ENCODE data around the gene ELMO1.
A peak's percentile ranks its signal among the peaks of the same experiment; 100 is the strongest.

Gene ELMO1

GRCh38 chr7:37448636-37449361 lies at the start of gene ELMO1:
ELMO1 (minus strand) TSS chr7:37448864; CDS start chr7:37342690, 106,174 bp downstream.
- no peaks in the 10 kb centered on the region for H3K9me3 Mint-ChIP-seq
- no peaks in the 10 kb centered on the region for H3K27me3 Mint-ChIP-seq
- peak within 1 kb of the TSS; percentile 96 for H3K27ac Mint-ChIP-seq
- intact Hi-C loops (cut with micrococcal nuclease) = loop anchor here (1.0 to 5.0 kb wide), 4 partner anchors 23 to 111 kb away; no protein-coding TSS in a partner anchor
- H3K36me3 Mint-ChIP-seq (ENCODE audit: low read depth) = peaks cover 47% of the 10 kb centered on the region
- H3K4me1 Mint-ChIP-seq (ENCODE audit: low read depth) = peaks cover 38% of the 10 kb centered on the region
- H3K4me3 Mint-ChIP-seq = peak within 1 kb of the TSS; percentile 83

GRCh38 chr7:37497576-37497975 lies 48.9 kb upstream of the ELMO1 start:
- intact Hi-C loops (cut with micrococcal nuclease) = loop anchor here (5.0 kb wide), 1 partner anchor 260 kb away; no protein-coding TSS in a partner anchor
- no peak overlapping the region for H3K4me3 Mint-ChIP-seq
- H3K27me3 Mint-ChIP-seq = no peaks in the 10 kb centered on the region
- H3K36me3 Mint-ChIP-seq (ENCODE audit: low read depth) = no peaks in the 10 kb centered on the region
- H3K9me3 Mint-ChIP-seq = no peaks in the 10 kb centered on the region
- H3K4me1 Mint-ChIP-seq (ENCODE audit: low read depth) = peaks cover 5% of the 10 kb centered on the region
- no peak overlapping the region for H3K27ac Mint-ChIP-seq

- Mint-ChIP-seq H3K36me3 (ENCODE audit: low read depth) (no peaks in the 10 kb centered on the region), H3K4me3 (no peak overlapping the region), H3K27me3 (no peaks in the 10 kb centered on the region), H3K27ac (no peak overlapping the region), H3K9me3 (peaks cover 7% of the 10 kb centered on the region), H3K4me1 (ENCODE audit: low read depth) (peaks cover 5% of the 10 kb centered on the region)
- intact Hi-C loops (cut with micrococcal nuclease) = loop anchor here (5.0 kb wide), 1 partner anchor 258 kb away; no protein-coding TSS in a partner anchor
Measured at GRCh38 chr7:37495574-37496184, 47.0 kb upstream of the ELMO1 start.

- H3K9me3 Mint-ChIP-seq = peaks cover 7% of the 10 kb centered on the region
- H3K4me3 Mint-ChIP-seq = no peak overlapping the region
- H3K4me1 Mint-ChIP-seq (ENCODE audit: low read depth) = peaks cover 5% of the 10 kb centered on the region
- H3K27me3 Mint-ChIP-seq = no peaks in the 10 kb centered on the region
- H3K36me3 Mint-ChIP-seq (ENCODE audit: low read depth) = no peaks in the 10 kb centered on the region
- no peak overlapping the region for H3K27ac Mint-ChIP-seq
- intact Hi-C loops (cut with micrococcal nuclease) = loop anchor here (5.0 kb wide), 1 partner anchor 258 kb away; no protein-coding TSS in a partner anchor
Measured at GRCh38 chr7:37494926-37495325, 46.3 kb upstream of the ELMO1 start.

GRCh38 chr7:37493810-37494209 lies 45.1 kb upstream of the ELMO1 start:
- no peaks in the 10 kb centered on the region for H3K27me3 Mint-ChIP-seq
- no peaks in the 10 kb centered on the region for H3K36me3 Mint-ChIP-seq (ENCODE audit: low read depth)
- intact Hi-C loops (cut with micrococcal nuclease) = no loop called here
- H3K9me3 Mint-ChIP-seq = peaks cover 7% of the 10 kb centered on the region
- H3K4me3 Mint-ChIP-seq = no peak overlapping the region
- peaks cover 5% of the 10 kb centered on the region for H3K4me1 Mint-ChIP-seq (ENCODE audit: low read depth)
- H3K27ac Mint-ChIP-seq = no peak overlapping the region

- intact Hi-C loops (cut with micrococcal nuclease) = no loop called here
- no peak overlapping the region for H3K4me3 Mint-ChIP-seq
- H3K36me3 Mint-ChIP-seq (ENCODE audit: low read depth) = no peaks in the 10 kb centered on the region
- no peak overlapping the region for H3K27ac Mint-ChIP-seq
- peaks cover 5% of the 10 kb centered on the region for H3K4me1 Mint-ChIP-seq (ENCODE audit: low read depth)
- peaks cover 10% of the 10 kb centered on the region for H3K9me3 Mint-ChIP-seq
- no peaks in the 10 kb centered on the region for H3K27me3 Mint-ChIP-seq
Measured at GRCh38 chr7:37493123-37493522, 44.5 kb upstream of the ELMO1 start.

- no peaks in the 10 kb centered on the region for H3K36me3 Mint-ChIP-seq (ENCODE audit: low read depth)
- intact Hi-C loops (cut with micrococcal nuclease) = no loop called here
- H3K27ac Mint-ChIP-seq = no peak overlapping the region
- H3K4me3 Mint-ChIP-seq = no peak overlapping the region
- H3K27me3 Mint-ChIP-seq = no peaks in the 10 kb centered on the region
- peaks cover 14% of the 10 kb centered on the region for H3K9me3 Mint-ChIP-seq
- H3K4me1 Mint-ChIP-seq (ENCODE audit: low read depth) = peaks cover 5% of the 10 kb centered on the region
Measured at GRCh38 chr7:37491919-37492694, 43.4 kb upstream of the ELMO1 start.

GRCh38 chr7:37489703-37490102 lies 41.0 kb upstream of the ELMO1 start:
- Mint-ChIP-seq H3K4me3 (no peak overlapping the region), H3K4me1 (ENCODE audit: low read depth) (no peaks in the 10 kb centered on the region), H3K36me3 (ENCODE audit: low read depth) (no peaks in the 10 kb centered on the region), H3K27me3 (no peaks in the 10 kb centered on the region), H3K9me3 (peaks cover 14% of the 10 kb centered on the region), H3K27ac (no peak overlapping the region)
- intact Hi-C loops (cut with micrococcal nuclease) = no loop called here

- intact Hi-C loops (cut with micrococcal nuclease) = no loop called here
- no peaks in the 10 kb centered on the region for H3K36me3 Mint-ChIP-seq (ENCODE audit: low read depth)
- H3K4me3 Mint-ChIP-seq = no peak overlapping the region
- H3K27me3 Mint-ChIP-seq = no peaks in the 10 kb centered on the region
- peaks cover 14% of the 10 kb centered on the region for H3K9me3 Mint-ChIP-seq
- H3K27ac Mint-ChIP-seq = no peak overlapping the region
- H3K4me1 Mint-ChIP-seq (ENCODE audit: low read depth) = no peaks in the 10 kb centered on the region
Measured at GRCh38 chr7:37488163-37488764, 39.6 kb upstream of the ELMO1 start.

GRCh38 chr7:37484426-37485073 lies 35.9 kb upstream of the ELMO1 start:
- Mint-ChIP-seq H3K36me3 (ENCODE audit: low read depth) (no peaks in the 10 kb centered on the region), H3K9me3 (peaks cover 7% of the 10 kb centered on the region), H3K27me3 (peaks cover 7% of the 10 kb centered on the region), H3K4me3 (no peak overlapping the region), H3K27ac (no peak overlapping the region), H3K4me1 (ENCODE audit: low read depth) (peaks cover 21% of the 10 kb centered on the region)
- intact Hi-C loops (cut with micrococcal nuclease) = no loop called here

- H3K4me3 Mint-ChIP-seq = no peak overlapping the region
- H3K9me3 Mint-ChIP-seq = peaks cover 7% of the 10 kb centered on the region
- intact Hi-C loops (cut with micrococcal nuclease) = no loop called here
- peaks cover 21% of the 10 kb centered on the region for H3K4me1 Mint-ChIP-seq (ENCODE audit: low read depth)
- no peaks in the 10 kb centered on the region for H3K36me3 Mint-ChIP-seq (ENCODE audit: low read depth)
- H3K27me3 Mint-ChIP-seq = peaks cover 7% of the 10 kb centered on the region
- no peak overlapping the region for H3K27ac Mint-ChIP-seq
Measured at GRCh38 chr7:37483627-37484026, 35.0 kb upstream of the ELMO1 start.

GRCh38 chr7:37482953-37483352 lies 34.3 kb upstream of the ELMO1 start:
- H3K36me3 Mint-ChIP-seq (ENCODE audit: low read depth) = no peaks in the 10 kb centered on the region
- no peak overlapping the region for H3K4me3 Mint-ChIP-seq
- no peak overlapping the region for H3K27ac Mint-ChIP-seq
- H3K9me3 Mint-ChIP-seq = peaks cover 3% of the 10 kb centered on the region
- peaks cover 21% of the 10 kb centered on the region for H3K4me1 Mint-ChIP-seq (ENCODE audit: low read depth)
- intact Hi-C loops (cut with micrococcal nuclease) = no loop called here
- H3K27me3 Mint-ChIP-seq = peaks cover 7% of the 10 kb centered on the region

- intact Hi-C loops (cut with micrococcal nuclease) = no loop called here
- H3K36me3 Mint-ChIP-seq (ENCODE audit: low read depth) = no peaks in the 10 kb centered on the region
Measured at GRCh38 chr7:37482505-37482904, 33.8 kb upstream of the ELMO1 start.

More at GRCh38 chr7:37482505-37482904, 33.8 kb upstream of the ELMO1 start:
- H3K4me3 Mint-ChIP-seq = no peak overlapping the region
- no peak overlapping the region for H3K27ac Mint-ChIP-seq
- no peaks in the 10 kb centered on the region for H3K9me3 Mint-ChIP-seq
- H3K27me3 Mint-ChIP-seq = peaks cover 7% of the 10 kb centered on the region
- H3K4me1 Mint-ChIP-seq (ENCODE audit: low read depth) = peaks cover 21% of the 10 kb centered on the region
